ENCODE data around the gene KRTAP2-4.
"Not testable (repeated sequence)": the region's sequence is repeated elsewhere in the genome, so short reads cannot be mapped to it uniquely, and the experiment has no call there.

Gene KRTAP2-4

GRCh38 chr17:41067281-41067680 lies 1.6 kb upstream of the KRTAP2-4 start:
- H3K9me3 ChIP-seq (ENCODE audit: severe bottlenecking) = no peaks in the 10 kb centered on the region
- no peak for TF ChIP-seq CTCF (IDR thresholded peaks at IDR 0.05; ENCODE audit: low read depth, low read length)
- no peaks in the 10 kb centered on the region for H3K27me3 ChIP-seq (ENCODE audit: insufficient read depth, low read depth, severe bottlenecking)
- no peak overlapping the region for H3K27ac ChIP-seq
- DNase-seq = no peak
- no peaks in the 10 kb centered on the region for H3K36me3 ChIP-seq
- H3K4me3 ChIP-seq (ENCODE audit: low read depth, low read length) = no peak overlapping the region

GRCh38 chr17:41065016-41065689 lies 526 bp downstream of the KRTAP2-4 start:
- not testable (repeated sequence) for H3K27ac ChIP-seq; H3K36me3 ChIP-seq; H3K4me3 ChIP-seq (ENCODE audit: low read depth, low read length); H3K27me3 ChIP-seq (ENCODE audit: insufficient read depth, low read depth, severe bottlenecking); H3K9me3 ChIP-seq (ENCODE audit: severe bottlenecking); DNase-seq

GRCh38 chr17:41064301-41064700 lies 1.4 kb downstream of the KRTAP2-4 start:
- Histone ChIP-seq H3K27ac (no peak overlapping the region), H3K9me3 (ENCODE audit: severe bottlenecking) (no peaks in the 10 kb centered on the region), H3K36me3 (no peaks in the 10 kb centered on the region), H3K4me3 (ENCODE audit: low read depth, low read length) (no peak overlapping the region), H3K27me3 (ENCODE audit: insufficient read depth, low read depth, severe bottlenecking) (no peaks in the 10 kb centered on the region)
- no peak for TF ChIP-seq CTCF (IDR thresholded peaks at IDR 0.05; ENCODE audit: low read depth, low read length)
- DNase-seq = no peak

- no peak overlapping the region for H3K4me3 ChIP-seq (ENCODE audit: low read depth, low read length)
- no peaks in the 10 kb centered on the region for H3K36me3 ChIP-seq
- DNase-seq = no peak
- no peaks in the 10 kb centered on the region for H3K9me3 ChIP-seq (ENCODE audit: severe bottlenecking)
- TF ChIP-seq CTCF (IDR thresholded peaks at IDR 0.05; ENCODE audit: low read depth, low read length) = no peak
- H3K27me3 ChIP-seq (ENCODE audit: insufficient read depth, low read depth, severe bottlenecking) = no peaks in the 10 kb centered on the region
- no peak overlapping the region for H3K27ac ChIP-seq
These were observed 2.2 kb downstream of the KRTAP2-4 start for GRCh38 chr17:41063449-41063848.

GRCh38 chr17:41061964-41062363 lies 3.7 kb downstream of the KRTAP2-4 start:
- Histone ChIP-seq H3K9me3 (ENCODE audit: severe bottlenecking) (peaks cover 5% of the 10 kb centered on the region), H3K36me3 (no peaks in the 10 kb centered on the region), H3K27ac (no peak overlapping the region), H3K4me3 (ENCODE audit: low read depth, low read length) (no peak overlapping the region), H3K27me3 (ENCODE audit: insufficient read depth, low read depth, severe bottlenecking) (no peaks in the 10 kb centered on the region)
- no peak for DNase-seq
- no peak for TF ChIP-seq CTCF (IDR thresholded peaks at IDR 0.05; ENCODE audit: low read depth, low read length)

- Histone ChIP-seq H3K4me3 (ENCODE audit: low read depth, low read length) (no peak within 1 kb of the TSS), H3K27me3 (ENCODE audit: insufficient read depth, low read depth, severe bottlenecking) (no peaks in the 10 kb centered on the region), H3K9me3 (ENCODE audit: severe bottlenecking) (peaks cover 5% of the 10 kb centered on the region), H3K36me3 (no peaks in the 10 kb centered on the region), H3K27ac (no peak within 1 kb of the TSS)
- no peak for TF ChIP-seq CTCF (IDR thresholded peaks at IDR 0.05; ENCODE audit: low read depth, low read length)
- DNase-seq = no peak
These were observed 5.6 kb downstream of the KRTAP2-4 start, which contains the start of gene KRTAP2-3 for GRCh38 chr17:41060052-41060604. Gene KRTAP2-3, minus strand, starts transcription at chr17:41060114. Its CDS starts 64 bp downstream, at chr17:41060050.

- DNase-seq; H3K4me3 ChIP-seq (ENCODE audit: low read depth, low read length); H3K27ac ChIP-seq; H3K27me3 ChIP-seq (ENCODE audit: insufficient read depth, low read depth, severe bottlenecking); H3K9me3 ChIP-seq (ENCODE audit: severe bottlenecking); H3K36me3 ChIP-seq: not testable (repeated sequence)
These were observed 6.2 kb downstream of the KRTAP2-4 start for GRCh38 chr17:41059276-41060051.

Measured in WERI-Rb-1 (cell line).